B cell (primary cell): Measurements from ENCODE around the gene MYO1C.

Source experiments
- EZH2 ChIP-seq: IDR thresholded peaks from 2 replicates; pipeline ENCODE4 v1.6.1; 2012; ENCODE audit warnings: borderline replicate concordance, low read depth, mild to moderate bottlenecking, moderate library complexity, low read length; ENCODE audit not compliant: insufficient read depth, poor library complexity, severe bottlenecking
- TF ChIP-seq, protein P1 (sequence below): fragments of 200-600 bp; IDR thresholded peaks from one replicate; pipeline ENCODE4 v1.8.0; 2022; ENCODE audit warnings: antibody characterized with exemption, mild to moderate bottlenecking

DNA sequence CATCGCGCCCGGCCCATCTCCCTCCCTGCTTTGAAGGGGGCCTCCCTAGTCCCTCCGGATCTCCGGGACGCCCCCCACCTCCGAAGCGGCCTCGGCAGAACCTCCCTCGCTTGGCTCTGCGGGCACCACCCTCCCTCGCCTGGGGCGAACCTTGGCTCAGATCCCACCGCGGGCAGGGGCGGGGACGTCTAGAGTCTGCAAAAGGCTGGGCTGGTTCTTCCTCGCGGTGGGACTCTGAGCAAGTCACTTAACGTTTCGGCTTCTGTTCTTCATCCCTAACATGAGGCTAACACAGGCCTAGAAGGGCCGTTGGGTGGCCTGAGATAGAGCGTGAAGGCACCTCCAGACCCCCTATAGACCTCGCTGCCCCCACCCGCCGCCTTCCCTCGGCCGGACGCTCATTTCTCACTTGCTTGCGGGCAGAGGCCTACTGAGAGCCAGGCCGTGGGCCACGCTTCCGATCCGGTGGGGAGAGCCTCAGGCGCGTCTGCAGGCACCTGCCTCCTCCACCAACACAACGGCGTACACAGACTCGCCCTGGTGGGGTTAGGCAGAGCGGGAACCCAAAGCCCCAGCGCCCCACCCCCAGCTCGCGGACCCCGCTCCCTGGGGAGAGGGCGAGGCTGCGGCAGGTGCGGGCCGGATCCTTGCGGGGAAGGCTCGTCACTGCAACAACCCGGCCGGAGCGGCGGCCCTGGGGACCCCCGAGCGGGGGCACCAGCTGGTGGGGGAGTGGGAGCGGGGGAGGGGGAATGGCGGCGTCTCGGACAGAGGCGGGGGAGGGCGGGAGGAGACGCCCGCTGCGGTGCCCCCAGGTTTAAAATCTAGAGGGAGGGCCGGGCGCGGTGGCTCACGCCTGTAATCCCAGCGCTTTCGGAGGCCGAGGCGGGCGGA is 5.4 kb downstream of the MYO1C start:
- TF ChIP-seq, protein P1, sequence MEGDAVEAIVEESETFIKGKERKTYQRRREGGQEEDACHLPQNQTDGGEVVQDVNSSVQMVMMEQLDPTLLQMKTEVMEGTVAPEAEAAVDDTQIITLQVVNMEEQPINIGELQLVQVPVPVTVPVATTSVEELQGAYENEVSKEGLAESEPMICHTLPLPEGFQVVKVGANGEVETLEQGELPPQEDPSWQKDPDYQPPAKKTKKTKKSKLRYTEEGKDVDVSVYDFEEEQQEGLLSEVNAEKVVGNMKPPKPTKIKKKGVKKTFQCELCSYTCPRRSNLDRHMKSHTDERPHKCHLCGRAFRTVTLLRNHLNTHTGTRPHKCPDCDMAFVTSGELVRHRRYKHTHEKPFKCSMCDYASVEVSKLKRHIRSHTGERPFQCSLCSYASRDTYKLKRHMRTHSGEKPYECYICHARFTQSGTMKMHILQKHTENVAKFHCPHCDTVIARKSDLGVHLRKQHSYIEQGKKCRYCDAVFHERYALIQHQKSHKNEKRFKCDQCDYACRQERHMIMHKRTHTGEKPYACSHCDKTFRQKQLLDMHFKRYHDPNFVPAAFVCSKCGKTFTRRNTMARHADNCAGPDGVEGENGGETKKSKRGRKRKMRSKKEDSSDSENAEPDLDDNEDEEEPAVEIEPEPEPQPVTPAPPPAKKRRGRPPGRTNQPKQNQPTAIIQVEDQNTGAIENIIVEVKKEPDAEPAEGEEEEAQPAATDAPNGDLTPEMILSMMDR = no peak
- no peak for TF ChIP-seq EZH2
